ENCODE results near the gene SYT5. TPM values are rescaled to one million over a fixed set of nuclear protein-coding genes. Genes with fewer than 3 reads are reported as not detected.

SYT5 gene
- total and polyA plus RNA-seq, 2 donors (not counting 3 experiments of a cell fraction or from before 2014, with no cell fraction given), result 0.42 TPM; not detected in 1

- Histone ChIP-seq H3K4me1 (ENCODE audit: control insufficient read depth, extremely low read depth, insufficient read depth, low read length) (no peaks in the 10 kb centered on the region), H3K27ac (ENCODE audit: insufficient read depth, low read depth, low read length) (no peak overlapping the region), H3K9me3 (replicated peaks; ENCODE audit: control insufficient read depth, insufficient read depth, low read length) (no peaks in the 10 kb centered on the region), H3K79me2 (ENCODE audit: control insufficient read depth, insufficient read depth, low read length) (no peaks in the 10 kb centered on the region), H3K4me2 (ENCODE audit: insufficient read depth, low read length) (no peak overlapping the region), H2AFZ (ENCODE audit: low read depth, low read length) (no peak overlapping the region), H3K36me3 (ENCODE audit: control insufficient read depth in 2 of 2, extremely low read depth in 1 of 2, insufficient read depth in 2 of 2, low read length in 2 of 2) (no peaks in the 10 kb centered on the region), H3K4me3 (replicated peaks in 1 of 3; ENCODE audit: insufficient read depth in 1 of 3, low read depth in 1 of 3, low read length in 3 of 3) (no peak overlapping the region), H3K27me3 (ENCODE audit: control insufficient read depth in 2 of 2, insufficient read depth in 2 of 2, low read length in 2 of 2) (peaks cover 23 to 33% of the 10 kb centered on the region in 2 experiments), H3K9ac (replicated peaks; ENCODE audit: extremely low read depth, insufficient read depth, low read length) (no peak overlapping the region), H4K20me1 (replicated peaks; ENCODE audit: control insufficient read depth, extremely low read depth, insufficient read depth, low read length) (no peaks in the 10 kb centered on the region), H3K9me1 (replicated peaks; ENCODE audit: control insufficient read depth, extremely low read depth, insufficient read depth, low read length) (no peaks in the 10 kb centered on the region)
- dilution Hi-C loops (cut with MboI; ENCODE audit: extremely low pct_ligation_motif_present, low sequenced_read_pairs), result no loop called here
- BruUV-seq (replicated peaks), result no TSS peak
- DNase-seq (ENCODE audit: low read depth, low spot score) (no peak), FAIRE-seq (no peak)
- ChIA-PET CTCF (interaction anchor here (0.9 to 1.3 kb wide), 3 partner anchors 14 to 34 kb away, joined by 3 to 4 read pairs (median 4); no protein-coding TSS in a partner anchor), POLR2A (no interaction called here)
- no peak for TF ChIP-seq POLR2A (IDR thresholded peaks at IDR 0.05; ENCODE audit: low read depth, low read length)
- no peak for TF ChIP-seq JUN (IDR thresholded peaks at IDR 0.05; ENCODE audit: borderline replicate concordance, insufficient read depth, insufficient read length, low read depth)
- no peak for TF ChIP-seq CTCF (IDR thresholded peaks at IDR 0.05; ENCODE audit: extremely low read depth in 1 of 2, insufficient read depth in 1 of 2, low read depth in 1 of 2, low read length in 2 of 2)
- TF ChIP-seq POLR2AphosphoS5 (IDR thresholded peaks at IDR 0.05; ENCODE audit: insufficient read depth, low read depth, low read length), result no peak
- TF ChIP-seq GATA2 (IDR thresholded peaks at IDR 0.05; ENCODE audit: insufficient read depth, insufficient read length, low read depth, low read length), result no peak
- no peak for TF ChIP-seq EZH2 (IDR thresholded peaks at IDR 0.05; ENCODE audit: borderline replicate concordance, low read depth, low read length, severe bottlenecking)
- TF ChIP-seq MAX (IDR thresholded peaks at IDR 0.05; ENCODE audit: insufficient read depth, insufficient read length), result no peak
- TF ChIP-seq FOS (IDR thresholded peaks at IDR 0.05; ENCODE audit: borderline replicate concordance, insufficient read depth, low read length), result no peak
- no peak for TF ChIP-seq MYC (IDR thresholded peaks at IDR 0.05; ENCODE audit: low read depth, low read length)
- intact Hi-C loops (cut with micrococcal nuclease), result no loop called here
Observed at GRCh38 chr19:55175117-55175867, 4.8 kb downstream of the SYT5 start.

Data from endothelial cell of umbilical vein (primary cell).